ENCODE measurements around the gene HTR1E. TPM values are rescaled to one million over a fixed set of nuclear protein-coding genes. Genes with fewer than 3 reads are reported as not detected.

The HTR1E gene
- total and polyA plus RNA-seq, 8 donors = 0.43 to 0.70 (median 0.51) TPM; not detected in 2

- DNase-seq = no peak
- no peak for TF ChIP-seq CTCF (IDR thresholded peaks at IDR 0.05)
- Histone ChIP-seq H3K4me1 (no peaks in the 10 kb centered on the region), H3K36me3 (no peaks in the 10 kb centered on the region), H3K27ac (no peak overlapping the region), H3K4me3 (no peak overlapping the region), H3K9me3 (no peaks in the 10 kb centered on the region), H3K27me3 (peaks cover 0 to 17% of the 10 kb centered on the region in 2 donors)
- intact Hi-C loops (cut with DNase I) = no loop called here
- no peak for ATAC-seq
Observed at GRCh38 chr6:87065117-87065516, 127.8 kb downstream of the HTR1E start.

Other genes starting within 250 kb of the HTR1E start
- not detected for gene CGA, start 157.6 kb downstream of the HTR1E start, total RNA-seq
- gene CGA, start 157.6 kb downstream of the HTR1E start, polyA plus RNA-seq (ENCODE audit: insufficient read length in 6 of 6) = 1 to 10 TPM in 1 of 6 donors, under 1 TPM in 4, not detected in 1; 0.28 to 6.0 (median 0.44) TPM
- gene ZNF292, start 218.0 kb downstream of the HTR1E start, total RNA-seq = 10 to 100 TPM; 25.2 to 29.1 TPM
- gene ZNF292, start 218.0 kb downstream of the HTR1E start, polyA plus RNA-seq (ENCODE audit: insufficient read length in 6 of 6) = 10 to 100 TPM; 39.8 to 58.8 (median 52.9) TPM

Data from left lung (tissue), 10 donors.